HepG2 (cell line): ENCODE results near the gene ROS1. TPM values are rescaled to one million over a fixed set of nuclear protein-coding genes. Genes with fewer than 3 reads are reported as not detected.

ENCODE experiments used
- BRD4 ChIP-seq: sonication (generic); formaldehyde crosslinking; IDR thresholded peaks from 2 replicates; pipeline ENCODE4 v1.4.0; 2020; ENCODE audit warnings: missing genetic modification reagents
- MAFK ChIP-seq, 2 experiments: IDR thresholded peaks in 1 of 2; conservative IDR thresholded peaks in 1 of 2; 2 replicates each; pipeline ENCODE4 v1.6.1; 2011; ENCODE audit warnings: improper control_type of control experiment in 2 of 2, low read length in 2 of 2
- SNAPC4 ChIP-seq: sonication (generic); formaldehyde crosslinking; IDR thresholded peaks from 2 replicates; pipeline ENCODE4 v1.4.0; 2020; ENCODE audit warnings: mild to moderate bottlenecking, missing genetic modification reagents
- SSRP1 ChIP-seq: IDR thresholded peaks from 2 replicates; pipeline ENCODE4 v1.6.1; 2016; ENCODE audit warnings: control low read depth
- ZMYM2 ChIP-seq: sonication (generic); formaldehyde crosslinking; IDR thresholded peaks from 2 replicates; pipeline ENCODE4 v1.8.0; 2022; ENCODE audit warnings: mild to moderate bottlenecking, missing genetic modification reagents
- ZNF205 ChIP-seq: IDR thresholded peaks from 2 replicates; pipeline ENCODE4 v1.6.1; 2018; ENCODE audit warnings: missing biosample characterization, missing genetic modification reagents
- polyA plus RNA-seq, 8 experiments: library from polyadenylated mRNA; depleted of rRNA in 3 of 8; stranded (reverse) in 7 of 8; unstranded in 1 of 8; fragments of >200 nt; fragmentation: Illumina TruSeq in 4 of 8; extraction: Trizol in 4 of 8; gene quantifications; 2 replicates each; pipeline versions ENCODE4 v1.2.1 to v1.2.3, GENCODE V29; 2011 to 2016; ENCODE audit warnings: low read depth in 4 of 8, missing spikeins in 1 of 8, mixed read lengths in 1 of 8; ENCODE audit not compliant: insufficient read depth in 1 of 8
- total RNA-seq, 5 experiments: library from RNA; depleted of rRNA; stranded (reverse); fragments of >200 nt; fragmentation: Illumina TruSeq; extraction: Trizol; gene quantifications; 2 replicates each; pipeline ENCODE4 v1.2.3, GENCODE V29; 2016; ENCODE audit warnings: low read depth in 1 of 5
- TF ChIP-seq, protein P1 (sequence below): sonication (generic); formaldehyde crosslinking; IDR thresholded peaks from 2 replicates; pipeline ENCODE4 v1.8.1; 2023; ENCODE audit warnings: mild to moderate bottlenecking, moderate library complexity, missing genetic modification reagents
- TF ChIP-seq, protein P2 (sequence below): fragments of 450-650 bp; IDR thresholded peaks from 2 replicates; pipeline ENCODE4 v1.6.1; 2017; ENCODE audit warnings: mild to moderate bottlenecking
- TF ChIP-seq, protein P3 (sequence below): sonication (generic); formaldehyde crosslinking; IDR thresholded peaks from one replicate; pipeline ENCODE4 v1.5.1; 2020; ENCODE audit warnings: mild to moderate bottlenecking, missing genetic modification reagents; ENCODE audit errors: not compliant biosample characterization
- TF ChIP-seq, protein P4 (sequence below): IDR thresholded peaks from 2 replicates; pipeline ENCODE4 v1.6.1; 2016; ENCODE audit warnings: missing compliant biosample characterization, missing genetic modification reagents, borderline replicate concordance

ROS1 gene
- total and polyA plus RNA-seq, 2 of the 13 experiments (the other 11 are each of a cell fraction or from before 2014, with no cell fraction given) = not detected

DNA sequence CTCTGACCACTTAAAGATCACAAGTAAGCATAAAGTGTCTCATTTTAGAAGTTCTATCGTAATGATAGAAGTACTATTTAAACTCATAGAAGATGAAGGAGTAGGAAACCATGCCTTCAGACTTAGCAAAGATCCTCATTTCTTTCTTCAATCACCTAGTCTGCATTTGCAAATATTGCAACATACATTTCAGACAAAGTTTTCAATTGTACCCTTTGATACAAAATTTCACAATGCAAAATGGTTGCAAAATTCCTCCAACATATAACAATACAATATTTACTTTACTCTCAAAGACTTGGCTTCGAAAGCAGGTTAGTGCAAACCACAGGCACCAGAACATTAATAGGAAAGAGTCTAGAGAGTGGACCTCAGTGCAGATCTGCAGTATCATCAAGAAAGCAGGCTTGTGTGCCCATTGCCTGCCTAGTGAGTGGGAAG, 16.1 kb upstream of the ROS1 start (continued):
- TF ChIP-seq, protein P1, sequence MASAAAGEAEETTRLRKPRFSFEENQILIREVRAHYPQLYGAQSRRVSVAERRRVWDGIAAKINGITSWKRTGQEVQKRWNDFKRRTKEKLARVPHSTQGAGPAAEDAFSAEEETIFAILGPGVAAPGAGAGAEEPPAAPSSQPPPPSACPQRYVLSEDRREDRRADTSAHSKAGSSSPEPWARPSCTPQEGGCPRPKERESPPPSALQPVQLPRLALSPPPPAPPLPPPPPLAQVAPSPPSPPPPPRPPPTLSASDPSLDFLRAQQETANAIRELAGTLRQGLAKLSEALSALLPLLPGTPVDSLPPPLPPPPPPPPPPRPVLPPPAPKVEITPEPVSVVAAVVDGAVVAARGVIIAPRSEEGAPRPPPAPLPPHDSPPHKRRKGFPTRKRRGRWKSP = peak; percentile 84; the same call in 1 of the 2 replicates
- TF ChIP-seq, protein P2, sequence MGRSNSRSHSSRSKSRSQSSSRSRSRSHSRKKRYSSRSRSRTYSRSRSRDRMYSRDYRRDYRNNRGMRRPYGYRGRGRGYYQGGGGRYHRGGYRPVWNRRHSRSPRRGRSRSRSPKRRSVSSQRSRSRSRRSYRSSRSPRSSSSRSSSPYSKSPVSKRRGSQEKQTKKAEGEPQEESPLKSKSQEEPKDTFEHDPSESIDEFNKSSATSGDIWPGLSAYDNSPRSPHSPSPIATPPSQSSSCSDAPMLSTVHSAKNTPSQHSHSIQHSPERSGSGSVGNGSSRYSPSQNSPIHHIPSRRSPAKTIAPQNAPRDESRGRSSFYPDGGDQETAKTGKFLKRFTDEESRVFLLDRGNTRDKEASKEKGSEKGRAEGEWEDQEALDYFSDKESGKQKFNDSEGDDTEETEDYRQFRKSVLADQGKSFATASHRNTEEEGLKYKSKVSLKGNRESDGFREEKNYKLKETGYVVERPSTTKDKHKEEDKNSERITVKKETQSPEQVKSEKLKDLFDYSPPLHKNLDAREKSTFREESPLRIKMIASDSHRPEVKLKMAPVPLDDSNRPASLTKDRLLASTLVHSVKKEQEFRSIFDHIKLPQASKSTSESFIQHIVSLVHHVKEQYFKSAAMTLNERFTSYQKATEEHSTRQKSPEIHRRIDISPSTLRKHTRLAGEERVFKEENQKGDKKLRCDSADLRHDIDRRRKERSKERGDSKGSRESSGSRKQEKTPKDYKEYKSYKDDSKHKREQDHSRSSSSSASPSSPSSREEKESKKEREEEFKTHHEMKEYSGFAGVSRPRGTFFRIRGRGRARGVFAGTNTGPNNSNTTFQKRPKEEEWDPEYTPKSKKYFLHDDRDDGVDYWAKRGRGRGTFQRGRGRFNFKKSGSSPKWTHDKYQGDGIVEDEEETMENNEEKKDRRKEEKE = no peak
- TF ChIP-seq, protein P3, sequence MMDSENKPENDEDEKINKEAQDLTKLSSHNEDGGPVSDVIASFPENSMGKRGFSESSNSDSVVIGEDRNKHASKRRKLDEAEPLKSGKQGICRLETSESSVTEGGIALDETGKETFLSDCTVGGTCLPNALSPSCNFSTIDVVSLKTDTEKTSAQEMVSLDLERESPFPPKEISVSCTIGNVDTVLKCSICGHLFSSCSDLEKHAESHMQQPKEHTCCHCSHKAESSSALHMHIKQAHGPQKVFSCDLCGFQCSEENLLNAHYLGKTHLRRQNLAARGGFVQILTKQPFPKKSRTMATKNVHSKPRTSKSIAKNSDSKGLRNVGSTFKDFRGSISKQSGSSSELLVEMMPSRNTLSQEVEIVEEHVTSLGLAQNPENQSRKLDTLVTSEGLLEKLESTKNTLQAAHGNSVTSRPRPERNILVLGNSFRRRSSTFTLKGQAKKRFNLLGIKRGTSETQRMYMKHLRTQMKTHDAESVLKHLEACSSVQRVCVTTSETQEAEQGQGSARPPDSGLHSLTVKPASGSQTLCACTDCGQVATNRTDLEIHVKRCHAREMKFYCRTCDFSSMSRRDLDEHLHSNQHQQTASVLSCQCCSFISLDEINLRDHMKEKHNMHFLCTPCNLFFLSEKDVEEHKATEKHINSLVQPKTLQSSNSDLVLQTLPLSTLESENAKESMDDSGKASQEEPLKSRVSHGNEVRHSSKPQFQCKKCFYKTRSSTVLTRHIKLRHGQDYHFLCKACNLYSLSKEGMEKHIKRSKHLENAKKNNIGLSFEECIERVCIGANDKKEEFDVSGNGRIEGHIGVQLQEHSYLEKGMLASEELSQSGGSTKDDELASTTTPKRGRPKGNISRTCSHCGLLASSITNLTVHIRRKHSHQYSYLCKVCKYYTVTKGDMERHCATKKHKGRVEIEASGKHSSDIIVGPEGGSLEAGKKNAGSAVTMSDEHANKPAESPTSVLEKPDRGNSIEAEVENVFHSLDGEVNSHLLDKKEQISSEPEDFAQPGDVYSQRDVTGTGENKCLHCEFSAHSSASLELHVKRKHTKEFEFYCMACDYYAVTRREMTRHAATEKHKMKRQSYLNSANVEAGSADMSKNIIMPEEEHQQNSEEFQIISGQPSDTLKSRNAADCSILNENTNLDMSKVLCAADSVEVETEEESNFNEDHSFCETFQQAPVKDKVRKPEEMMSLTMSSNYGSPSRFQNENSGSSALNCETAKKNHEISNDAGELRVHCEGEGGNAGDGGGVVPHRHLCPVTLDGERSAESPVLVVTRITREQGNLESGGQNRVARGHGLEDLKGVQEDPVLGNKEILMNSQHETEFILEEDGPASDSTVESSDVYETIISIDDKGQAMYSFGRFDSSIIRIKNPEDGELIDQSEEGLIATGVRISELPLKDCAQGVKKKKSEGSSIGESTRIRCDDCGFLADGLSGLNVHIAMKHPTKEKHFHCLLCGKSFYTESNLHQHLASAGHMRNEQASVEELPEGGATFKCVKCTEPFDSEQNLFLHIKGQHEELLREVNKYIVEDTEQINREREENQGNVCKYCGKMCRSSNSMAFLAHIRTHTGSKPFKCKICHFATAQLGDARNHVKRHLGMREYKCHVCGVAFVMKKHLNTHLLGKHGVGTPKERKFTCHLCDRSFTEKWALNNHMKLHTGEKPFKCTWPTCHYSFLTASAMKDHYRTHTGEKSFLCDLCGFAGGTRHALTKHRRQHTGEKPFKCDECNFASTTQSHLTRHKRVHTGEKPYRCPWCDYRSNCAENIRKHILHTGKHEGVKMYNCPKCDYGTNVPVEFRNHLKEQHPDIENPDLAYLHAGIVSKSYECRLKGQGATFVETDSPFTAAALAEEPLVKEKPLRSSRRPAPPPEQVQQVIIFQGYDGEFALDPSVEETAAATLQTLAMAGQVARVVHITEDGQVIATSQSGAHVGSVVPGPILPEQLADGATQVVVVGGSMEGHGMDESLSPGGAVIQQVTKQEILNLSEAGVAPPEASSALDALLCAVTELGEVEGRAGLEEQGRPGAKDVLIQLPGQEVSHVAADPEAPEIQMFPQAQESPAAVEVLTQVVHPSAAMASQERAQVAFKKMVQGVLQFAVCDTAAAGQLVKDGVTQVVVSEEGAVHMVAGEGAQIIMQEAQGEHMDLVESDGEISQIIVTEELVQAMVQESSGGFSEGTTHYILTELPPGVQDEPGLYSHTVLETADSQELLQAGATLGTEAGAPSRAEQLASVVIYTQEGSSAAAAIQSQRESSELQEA = no peak
- peak; percentile 88 for TF ChIP-seq SSRP1 (CRISPR knock-in tag)
- peak; percentile 26 to 64; a peak in 2 of 4 replicates for TF ChIP-seq MAFK (conservative IDR thresholded peaks at IDR 0.05 in 1 of 2, IDR thresholded peaks at IDR 0.05 in 1 of 2; ENCODE audit: low read length in 2 of 2)
- TF ChIP-seq ZNF205 = peak; percentile 86
- no peak for TF ChIP-seq SNAPC4 (CRISPR knock-in tag)
- peak; percentile 54; the same call in 1 of the 2 replicates for TF ChIP-seq ZMYM2 (CRISPR knock-in tag)
- TF ChIP-seq, protein P4, sequence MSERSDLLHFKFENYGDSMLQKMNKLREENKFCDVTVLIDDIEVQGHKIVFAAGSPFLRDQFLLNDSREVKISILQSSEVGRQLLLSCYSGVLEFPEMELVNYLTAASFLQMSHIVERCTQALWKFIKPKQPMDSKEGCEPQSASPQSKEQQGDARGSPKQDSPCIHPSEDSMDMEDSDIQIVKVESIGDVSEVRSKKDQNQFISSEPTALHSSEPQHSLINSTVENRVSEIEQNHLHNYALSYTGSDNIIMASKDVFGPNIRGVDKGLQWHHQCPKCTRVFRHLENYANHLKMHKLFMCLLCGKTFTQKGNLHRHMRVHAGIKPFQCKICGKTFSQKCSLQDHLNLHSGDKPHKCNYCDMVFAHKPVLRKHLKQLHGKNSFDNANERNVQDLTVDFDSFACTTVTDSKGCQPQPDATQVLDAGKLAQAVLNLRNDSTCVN (CRISPR knock-in tag) = no peak
- no peak for TF ChIP-seq BRD4 (CRISPR knock-in tag)
